GM19455 (cell line): ENCODE results near the gene ATG4D.
"Not testable (repeated sequence)": the region's sequence is repeated elsewhere in the genome, so short reads cannot be mapped to it uniquely, and the experiment has no call there.

ENCODE experiments used
- ATAC-seq: cut with Tn5 transposase; IDR thresholded peaks from one replicate; pipeline ENCODE4 v1.9.1; 2021; ENCODE audit not compliant: unreplicated experiment

The ATG4D gene

DNA sequence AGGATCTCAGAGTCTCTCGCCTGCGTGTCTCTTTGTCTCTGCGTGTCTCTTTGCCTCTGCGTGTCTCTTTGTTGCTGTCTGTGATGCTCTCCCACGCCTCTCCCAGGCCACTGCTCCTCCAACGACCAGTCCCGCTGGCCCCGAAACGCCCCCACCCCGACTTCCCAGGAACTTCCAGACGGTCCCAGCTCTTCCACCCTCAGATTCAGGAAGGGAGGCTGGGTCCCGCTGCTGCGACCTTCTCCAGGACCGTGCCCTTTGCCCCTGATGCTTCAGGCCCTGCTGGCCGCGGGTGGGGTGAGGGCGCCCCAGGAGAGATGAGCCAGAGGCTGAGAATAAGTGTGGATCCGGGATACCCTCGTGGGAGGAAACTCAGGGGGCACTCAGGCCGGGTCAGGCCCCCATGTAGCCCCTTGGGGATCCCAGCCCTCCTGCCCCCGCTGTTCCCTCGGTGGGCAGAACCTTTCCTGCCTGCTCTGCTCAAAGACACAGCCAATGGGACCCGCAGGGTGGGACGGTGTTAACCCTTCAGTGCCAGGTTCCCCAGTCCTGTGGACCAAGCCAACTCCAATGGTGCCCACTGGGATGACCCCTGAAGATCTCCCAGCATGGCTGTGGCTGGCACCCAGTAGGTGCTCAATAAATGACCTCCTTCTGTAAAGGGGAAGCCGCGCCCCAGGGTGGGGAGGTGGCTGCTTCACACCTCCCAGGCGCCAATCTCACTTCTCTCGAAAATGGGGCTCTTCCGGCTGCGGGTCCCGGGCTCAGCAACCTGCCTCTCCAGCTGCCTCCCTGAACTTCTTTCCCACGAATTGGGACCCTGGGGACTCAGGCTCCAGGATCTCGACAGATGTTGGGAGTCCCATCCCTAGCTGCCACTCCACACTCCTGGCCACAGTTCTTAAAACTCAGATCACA, 25.0 kb upstream of the ATG4D start:
- no peak for ATAC-seq

DNA sequence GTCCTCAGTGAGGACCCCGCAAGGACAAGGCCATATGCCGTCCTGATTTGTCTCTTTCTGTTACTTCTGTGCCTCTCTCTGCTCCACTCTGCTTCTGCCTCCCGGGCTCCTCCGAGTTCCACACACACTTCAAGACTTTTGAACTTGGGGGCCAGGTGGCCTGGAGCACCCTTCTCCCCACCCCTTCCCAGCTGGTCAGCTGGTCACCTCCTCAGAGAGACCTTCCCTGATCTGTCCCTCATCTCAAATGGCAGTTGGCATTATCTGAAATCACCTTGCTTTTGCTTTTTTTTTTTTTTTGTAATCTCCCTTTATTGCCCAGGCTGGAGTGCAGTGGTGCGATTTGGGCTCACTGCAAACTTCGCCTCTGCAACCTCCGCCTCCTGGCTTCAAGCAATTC, 24.3 kb upstream of the ATG4D start:
- no peak for ATAC-seq

DNA sequence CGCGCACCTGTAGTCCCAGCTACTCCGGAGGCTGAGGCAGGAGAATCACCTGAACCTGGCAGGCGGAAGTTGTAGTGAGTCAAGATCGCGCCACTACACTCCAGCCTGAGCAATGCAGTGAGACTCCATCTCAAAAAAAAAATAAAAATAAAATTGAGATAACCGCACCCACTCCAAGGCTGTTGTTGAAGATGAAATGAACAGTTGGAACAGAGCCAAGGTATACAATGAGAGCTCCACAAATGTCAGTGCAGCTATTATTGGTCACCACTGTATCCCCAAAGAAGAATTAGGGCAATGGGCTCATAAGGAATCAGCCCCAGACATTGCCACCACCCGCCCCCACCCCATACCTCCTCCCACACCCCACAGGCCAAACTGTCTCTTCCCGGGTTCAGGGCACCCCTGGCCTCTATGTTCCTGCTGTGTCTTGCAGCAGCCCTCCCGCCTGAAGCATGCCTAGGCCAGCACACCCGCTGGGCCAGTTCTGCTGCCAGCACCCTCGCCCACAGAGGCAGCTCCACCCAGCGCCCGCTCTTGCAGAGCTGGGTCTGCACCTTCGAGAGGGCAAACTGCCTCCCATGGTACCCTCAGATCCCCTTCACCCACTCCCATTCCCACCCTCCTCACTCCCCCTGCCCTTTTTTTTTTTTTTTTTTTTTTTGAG, 22.9 kb upstream of the ATG4D start:
- no peak for ATAC-seq

DNA sequence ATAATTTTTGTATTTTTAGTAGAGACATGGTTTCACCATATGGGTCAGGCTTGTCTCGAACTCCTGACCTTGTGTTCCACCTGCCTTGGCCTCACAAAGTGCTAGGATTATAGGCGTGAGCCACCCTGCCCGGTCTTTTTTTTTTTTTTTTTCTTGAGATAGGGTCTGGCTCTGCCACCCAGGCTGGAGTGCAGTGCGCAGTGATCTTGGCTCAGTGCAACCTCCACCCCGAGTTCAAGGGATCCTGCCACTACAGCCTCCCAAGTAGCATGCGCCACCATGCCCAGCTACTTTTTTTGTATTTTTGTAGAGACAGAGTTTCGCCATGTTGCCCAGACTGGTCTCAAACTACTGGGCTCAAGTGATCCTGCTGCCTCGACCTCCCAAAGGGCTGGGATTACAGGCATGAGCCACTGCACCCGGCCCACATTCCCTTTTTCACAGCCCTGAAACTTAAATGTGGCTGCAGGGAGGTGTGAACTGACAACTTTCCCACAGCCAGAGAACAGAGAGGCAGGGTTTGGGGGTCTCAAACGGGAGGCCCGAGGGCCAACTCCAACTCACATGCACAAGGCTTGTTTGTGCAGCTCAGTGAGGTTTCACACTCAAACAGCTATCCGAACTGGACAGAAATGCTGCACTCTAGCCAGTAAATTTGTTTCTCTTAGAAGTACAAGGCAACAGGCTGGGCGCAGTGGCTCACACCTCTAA, 22.1 kb upstream of the ATG4D start:
- ATAC-seq: no peak

DNA sequence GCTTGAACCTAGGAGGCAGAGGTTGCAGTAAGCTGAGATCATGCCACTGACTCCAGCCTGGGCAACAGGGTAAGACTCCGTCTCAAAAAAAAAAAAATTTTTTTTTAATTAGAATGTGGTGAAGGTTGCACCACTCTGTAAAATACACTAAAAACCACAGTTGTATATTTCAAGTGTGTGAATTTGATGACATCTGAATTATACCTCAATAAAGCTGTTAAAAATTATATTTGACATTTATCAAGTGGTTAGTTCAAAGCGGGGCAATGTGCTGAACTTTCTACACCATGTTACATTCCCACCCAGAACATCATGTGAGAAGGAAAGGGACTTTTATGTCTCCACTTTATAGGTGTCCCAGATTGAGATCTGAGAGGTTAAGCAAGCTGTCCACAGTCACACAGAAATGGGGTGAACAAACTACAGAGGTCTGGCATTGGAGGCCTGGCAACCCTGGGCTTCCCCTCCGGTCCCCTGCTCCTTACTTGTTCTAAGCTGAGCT, 20.5 kb upstream of the ATG4D start:
- no peak for ATAC-seq

DNA sequence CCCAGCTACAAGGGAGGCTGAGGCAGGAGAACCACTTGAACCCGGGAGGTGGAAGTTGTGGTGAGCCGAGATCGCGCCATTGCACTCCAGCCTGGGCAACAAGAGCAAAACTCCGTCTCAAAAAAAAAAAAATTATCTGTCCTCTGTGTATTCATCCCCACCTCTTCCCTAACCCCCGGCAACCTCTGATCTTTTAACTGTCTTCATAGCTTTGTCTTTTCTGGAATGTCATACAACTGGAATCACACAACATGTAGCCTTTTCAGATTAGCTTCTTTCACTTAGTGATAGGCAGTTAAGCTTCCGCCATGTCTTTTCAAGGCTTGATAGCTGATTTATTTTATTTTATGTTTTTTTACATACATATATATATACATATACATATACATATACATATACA, 18.1 kb upstream of the ATG4D start:
- ATAC-seq: no peak

DNA sequence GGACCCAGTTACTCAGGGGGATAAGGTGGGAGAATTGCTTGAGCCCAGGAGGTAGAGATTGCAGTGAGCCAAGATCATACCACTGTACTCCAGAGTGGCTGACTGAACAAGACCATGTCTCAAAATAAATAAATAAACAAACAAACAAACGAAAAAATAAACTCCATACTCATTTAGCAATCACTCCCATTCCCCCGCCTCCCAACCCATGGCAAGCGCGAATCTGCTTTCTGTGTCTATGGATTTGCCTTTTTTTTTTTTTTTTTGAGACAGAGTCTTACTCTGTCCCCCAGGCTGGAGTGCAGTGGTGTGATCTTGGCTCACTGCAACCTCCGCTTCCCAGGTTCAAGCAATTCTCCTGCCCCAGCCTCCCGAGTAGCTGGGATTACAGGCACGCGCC, 16.8 kb upstream of the ATG4D start:
- ATAC-seq: not testable (repeated sequence)

DNA sequence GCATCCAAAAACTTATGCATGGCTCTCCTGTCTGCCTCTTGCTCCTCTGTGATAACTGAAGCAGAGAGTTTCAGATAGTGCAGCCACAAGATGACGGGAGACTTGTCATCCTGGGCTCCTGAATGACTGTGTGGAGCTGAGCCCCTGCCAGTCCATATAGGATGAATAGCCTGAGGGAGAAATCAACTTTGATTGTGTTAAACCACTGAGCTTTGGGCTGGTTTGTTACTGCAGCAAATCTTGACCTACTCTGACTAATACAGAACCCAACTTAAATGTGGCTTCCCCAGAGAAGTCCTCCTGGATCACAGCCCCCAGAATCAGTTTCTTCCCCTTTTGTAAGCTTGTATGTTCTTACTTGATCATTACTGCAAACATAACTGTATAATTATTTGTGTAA, 11.2 kb upstream of the ATG4D start:
- no peak for ATAC-seq

DNA sequence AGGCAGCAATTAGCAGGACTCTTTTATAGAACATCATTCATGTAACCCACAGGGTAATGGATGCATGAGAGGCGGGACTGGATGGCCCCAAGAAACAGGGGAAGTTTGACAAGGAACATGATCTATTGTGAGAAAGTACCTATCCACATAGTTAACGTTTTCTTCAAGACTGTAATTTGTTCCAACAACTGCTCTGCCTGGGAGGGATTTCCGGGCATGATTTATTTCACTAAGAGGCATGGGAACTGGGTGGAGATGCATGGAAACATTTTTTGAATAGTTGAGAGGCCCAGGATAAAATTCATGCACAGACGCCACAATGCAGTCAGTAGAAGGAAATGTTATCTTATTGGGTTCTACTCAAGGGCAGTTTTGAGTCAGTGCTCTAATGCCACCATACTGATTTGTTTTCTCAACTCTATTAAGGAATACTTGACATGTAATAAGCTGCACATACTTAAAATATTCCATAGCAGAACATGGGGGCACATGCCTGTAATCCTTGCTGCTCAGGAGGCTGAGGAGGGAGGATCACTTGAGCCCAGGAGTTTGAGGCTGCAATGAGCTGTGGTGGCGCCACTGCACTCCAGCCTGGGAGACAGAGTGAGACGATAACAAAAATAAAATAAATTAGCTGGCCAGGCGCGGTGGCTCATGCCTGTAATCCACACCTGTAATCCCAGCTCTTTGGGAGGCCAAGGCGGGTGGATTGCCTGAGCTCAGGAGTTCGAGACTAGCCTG, 9.9 kb upstream of the ATG4D start:
- ATAC-seq: no peak

DNA sequence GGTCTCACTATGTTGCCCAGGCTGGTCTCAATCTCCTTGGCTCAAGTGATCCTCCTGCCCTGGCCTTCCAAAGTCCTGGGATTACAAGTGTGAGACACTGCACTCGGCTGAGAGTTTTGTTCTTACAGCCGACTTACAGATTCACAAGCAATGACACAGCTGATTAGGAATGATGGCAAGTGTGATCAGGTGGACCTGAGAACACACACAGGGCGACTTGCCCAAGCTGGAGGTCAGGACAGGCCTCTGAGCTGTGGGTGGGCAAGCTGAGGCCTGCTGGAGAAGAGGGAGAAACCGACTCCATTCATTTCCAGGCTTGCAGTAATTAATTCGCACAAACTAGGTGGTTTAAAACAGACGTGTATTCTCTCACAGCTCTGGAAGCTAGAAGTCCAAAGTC, 8.1 kb upstream of the ATG4D start:
- ATAC-seq: no peak

DNA sequence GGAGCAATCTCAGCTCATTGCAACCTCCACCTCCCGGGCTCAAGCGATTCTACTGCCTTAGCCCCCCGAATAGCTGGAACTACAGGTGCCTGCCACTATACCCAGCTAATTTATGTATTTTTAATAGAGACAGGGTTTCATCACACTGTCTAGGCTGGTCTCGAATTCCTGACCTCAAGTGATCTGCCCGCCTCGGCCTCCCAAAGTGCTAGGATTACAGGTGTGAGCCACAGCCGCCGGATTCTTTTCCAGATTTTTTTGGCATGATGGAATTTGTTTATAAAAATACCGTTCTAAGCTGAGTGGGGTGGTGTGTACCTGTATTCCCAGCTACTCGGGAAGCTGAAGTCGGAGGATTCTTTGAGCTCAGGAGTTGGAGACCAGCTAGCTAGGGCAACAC, 6.0 kb upstream of the ATG4D start:
- ATAC-seq: no peak

DNA sequence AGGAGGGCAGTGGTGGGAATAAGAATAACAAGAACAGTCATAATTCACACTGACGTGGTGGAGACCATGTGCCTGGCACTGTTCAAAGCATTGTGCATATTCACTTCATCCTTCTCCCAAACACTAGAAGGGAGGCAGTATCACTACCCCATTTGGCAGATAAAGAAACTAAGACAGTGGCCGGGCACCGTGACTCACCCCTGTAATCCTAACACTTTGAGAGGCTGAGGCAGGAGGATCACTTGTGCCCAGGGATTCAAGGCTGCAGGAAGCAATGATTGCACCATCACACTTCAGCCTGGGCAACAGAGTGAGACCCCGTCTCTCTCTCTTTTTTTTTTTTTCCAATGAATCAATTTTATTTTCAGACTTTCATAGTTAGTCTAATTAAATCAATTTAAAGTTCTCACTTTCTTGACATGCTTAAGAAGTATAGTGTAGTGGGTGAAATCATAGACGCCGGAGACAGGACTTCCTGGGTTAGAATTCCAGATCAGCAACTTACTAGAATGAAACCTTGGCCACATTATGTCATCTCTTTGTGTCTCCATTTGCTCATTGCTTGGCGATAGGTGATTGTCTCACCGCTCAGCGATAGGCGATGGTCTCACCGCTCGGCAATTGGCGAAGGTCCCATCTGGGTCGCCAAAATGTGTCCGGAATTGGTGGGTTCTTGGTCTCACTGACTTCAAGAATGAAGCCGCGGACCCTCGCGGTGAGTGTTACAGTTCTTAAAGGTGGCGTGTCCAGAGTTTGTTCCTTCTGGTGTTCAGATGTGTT, 5.3 kb upstream of the ATG4D start:
- ATAC-seq: no peak

DNA sequence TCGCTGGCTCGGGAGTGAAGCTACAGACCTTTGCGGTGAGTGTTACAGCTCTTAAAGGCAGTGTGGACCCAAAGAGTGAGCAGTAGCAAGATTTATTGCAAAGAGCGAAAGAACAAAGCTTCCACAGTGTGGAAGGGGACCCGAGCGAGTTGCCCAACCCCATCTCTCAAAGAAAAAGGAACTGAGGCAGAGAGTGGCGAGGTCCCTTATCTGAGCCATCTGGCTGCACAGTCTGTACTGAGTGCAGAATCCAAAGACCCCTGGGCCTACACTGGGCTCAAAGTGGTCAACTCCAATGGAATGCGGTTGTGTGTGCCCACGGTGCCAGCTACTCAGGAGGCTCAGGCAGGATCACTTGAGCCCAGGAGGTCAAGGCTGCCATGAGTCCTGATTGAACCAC, 4.7 kb upstream of the ATG4D start:
- ATAC-seq: not testable (repeated sequence)

DNA sequence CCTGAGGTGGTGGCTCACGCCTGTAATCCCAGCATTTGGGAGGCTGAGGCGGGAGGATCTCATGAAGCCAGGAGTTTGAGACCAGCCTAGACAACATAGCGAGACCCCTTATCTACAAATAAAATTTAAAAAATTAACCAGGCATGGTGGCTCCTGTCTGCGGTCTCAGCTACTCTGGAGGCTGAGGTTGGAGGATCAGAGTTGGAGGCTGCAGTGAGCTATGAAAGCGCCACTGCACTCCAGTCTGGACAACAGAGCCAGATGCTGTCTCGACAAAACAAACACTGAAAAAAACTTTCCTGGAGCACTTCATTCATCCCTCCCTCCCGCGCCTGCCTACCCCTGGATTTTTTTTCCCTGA, 665 bp upstream of the ATG4D start:
- no peak for ATAC-seq

DNA sequence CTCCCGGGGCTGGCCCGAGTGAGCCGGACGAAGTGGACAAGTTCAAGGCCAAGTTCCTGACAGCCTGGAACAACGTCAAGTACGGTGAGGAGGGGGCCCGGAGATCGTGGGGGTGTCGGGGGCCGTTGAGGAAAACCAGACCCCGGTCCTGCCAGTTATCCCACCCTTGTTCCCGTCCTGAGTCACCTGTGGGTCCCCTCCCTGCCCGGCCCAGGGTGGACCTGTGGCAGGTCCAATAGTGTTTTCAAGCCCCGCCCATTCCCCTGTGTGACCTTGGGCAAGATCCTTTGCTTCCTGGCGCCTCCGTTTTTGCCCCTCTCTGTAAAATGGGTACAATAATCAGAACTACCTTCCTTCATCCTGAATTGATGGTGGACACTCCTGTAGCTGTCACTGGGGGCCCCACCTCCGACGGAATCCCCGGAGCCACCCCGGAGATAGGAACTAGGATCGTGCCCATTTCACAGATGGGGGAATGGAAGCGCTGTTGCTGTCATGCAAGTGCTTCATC, 593 bp downstream of the ATG4D start:
- no peak for ATAC-seq

DNA sequence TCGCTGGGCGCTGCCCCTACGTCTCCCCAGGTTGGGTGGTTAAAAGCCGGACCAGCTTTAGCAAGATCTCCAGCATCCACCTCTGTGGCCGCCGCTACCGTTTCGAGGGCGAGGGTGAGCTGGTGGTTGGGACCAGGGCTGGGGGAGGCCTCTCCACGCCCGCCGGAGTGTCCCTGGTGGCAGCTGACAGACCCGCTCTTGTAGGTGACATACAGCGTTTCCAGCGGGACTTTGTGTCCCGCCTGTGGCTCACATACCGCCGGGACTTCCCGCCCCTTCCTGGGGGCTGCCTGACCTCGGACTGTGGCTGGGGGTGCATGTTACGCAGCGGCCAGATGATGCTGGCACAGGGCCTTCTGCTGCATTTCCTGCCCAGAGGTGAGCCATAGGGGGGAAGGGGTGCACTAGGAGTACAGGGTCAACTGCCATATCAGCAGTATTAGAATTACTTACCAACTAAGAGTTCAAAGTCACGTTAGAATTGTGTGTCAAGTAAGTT, 1.1 kb downstream of the ATG4D start:
- ATAC-seq: no peak

DNA sequence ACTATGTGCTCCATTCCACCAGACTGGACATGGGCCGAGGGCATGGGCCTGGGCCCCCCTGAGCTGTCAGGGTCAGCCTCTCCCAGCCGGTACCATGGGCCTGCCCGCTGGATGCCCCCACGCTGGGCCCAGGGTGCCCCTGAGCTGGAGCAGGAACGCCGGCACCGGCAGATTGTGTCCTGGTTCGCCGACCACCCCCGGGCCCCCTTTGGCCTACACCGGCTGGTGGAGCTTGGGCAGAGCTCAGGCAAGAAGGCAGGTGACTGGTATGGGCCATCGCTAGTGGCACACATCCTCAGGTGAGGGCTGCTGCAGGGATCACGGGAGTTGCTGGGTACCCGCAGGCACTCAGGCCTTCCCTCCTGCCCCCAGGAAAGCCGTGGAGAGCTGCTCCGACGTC, 3.1 kb downstream of the ATG4D start:
- no peak for ATAC-seq

DNA sequence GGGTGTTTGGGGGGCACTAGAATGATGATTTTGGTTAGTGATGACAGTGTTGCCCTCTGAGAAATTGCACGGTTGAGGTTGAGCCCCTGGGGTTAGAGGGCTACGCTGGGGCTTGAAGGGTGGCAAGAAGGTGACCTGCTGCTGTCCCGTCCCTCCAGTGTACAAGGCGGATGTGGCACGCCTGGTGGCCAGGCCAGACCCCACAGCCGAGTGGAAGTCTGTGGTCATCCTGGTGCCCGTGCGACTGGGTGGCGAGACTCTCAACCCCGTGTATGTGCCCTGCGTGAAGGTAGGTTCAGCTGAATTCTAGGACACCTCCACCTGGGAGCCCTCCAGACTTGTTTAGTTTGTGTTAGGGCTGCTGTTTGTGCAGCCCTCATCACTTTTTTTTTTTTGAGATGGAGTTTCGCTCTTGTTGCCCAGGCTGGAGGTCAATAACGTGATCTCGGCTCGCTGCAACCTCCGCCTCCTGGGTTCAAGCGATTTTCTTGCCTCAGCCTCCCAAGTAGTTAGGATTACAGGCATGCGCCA, 5.1 kb downstream of the ATG4D start:
- ATAC-seq: no peak

DNA sequence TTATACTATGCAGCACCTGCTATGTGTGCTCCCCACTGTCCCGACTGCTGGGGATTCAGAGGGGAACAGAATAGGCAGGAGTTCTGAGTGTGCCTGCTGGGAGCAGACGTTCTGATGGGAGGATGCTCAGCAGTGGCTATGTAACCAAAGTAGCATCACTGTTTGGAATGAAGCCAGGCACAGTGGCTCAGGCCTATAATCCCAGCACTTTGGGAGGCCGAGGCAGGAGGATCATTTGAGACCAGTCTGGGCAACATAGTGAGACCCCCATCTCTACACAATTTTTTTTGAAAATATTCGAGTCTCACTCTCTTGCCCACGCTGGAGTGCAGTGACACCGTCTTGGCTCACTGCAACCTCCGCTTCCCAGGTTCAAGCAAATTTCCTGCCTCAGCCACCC, 6.0 kb downstream of the ATG4D start:
- no peak for ATAC-seq

DNA sequence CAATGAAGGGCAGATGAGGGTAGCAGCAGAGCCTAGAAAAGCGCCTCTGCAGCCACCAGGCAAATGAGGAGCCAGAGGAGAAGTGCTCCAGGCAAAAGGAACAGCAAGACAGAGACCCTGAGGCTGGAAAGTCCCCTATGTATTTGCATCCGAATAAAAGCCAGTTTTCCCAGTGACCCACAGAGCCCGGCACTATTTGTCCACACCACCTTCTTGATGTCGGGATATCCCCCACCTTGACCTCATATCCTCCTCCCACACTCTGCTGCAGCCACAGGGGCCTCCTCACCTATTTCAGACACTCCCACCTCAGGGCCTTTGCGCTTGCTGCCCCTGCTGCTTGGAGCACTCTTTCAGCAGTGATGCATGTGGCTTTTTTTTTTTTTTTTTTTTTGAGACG, 6.6 kb downstream of the ATG4D start:
- ATAC-seq: no peak
